ENCODE results near the gene OSBP2.
A peak's percentile ranks its signal among the peaks of the same experiment; 100 is the strongest.

Gene OSBP2

GRCh38 chr22:30934053-30934452 is 239.4 kb downstream of the OSBP2 start:
- no peak overlapping the region for H3K9ac ChIP-seq (ENCODE audit: low read depth, low read length)
- H3K4me1 ChIP-seq (ENCODE audit: insufficient read depth, low read length): no peaks in the 10 kb centered on the region
- no peak overlapping the region for H3K27ac ChIP-seq (ENCODE audit: low read depth, low read length)
- no peaks in the 10 kb centered on the region for H3K27me3 ChIP-seq (ENCODE audit: insufficient read depth, low read length)
- WGBS: 96% methylated on average over 8 of the region's 8 CpGs
- H3K36me3 ChIP-seq (ENCODE audit: insufficient read depth, low read length): peaks cover 96% of the 10 kb centered on the region
- no peak overlapping the region for H3K4me3 ChIP-seq (ENCODE audit: low read length)
- H3K9me3 ChIP-seq (ENCODE audit: insufficient read depth, low read depth, low read length): no peaks in the 10 kb centered on the region

- no peak overlapping the region for H3K9ac ChIP-seq (ENCODE audit: low read depth, low read length)
- no peaks in the 10 kb centered on the region for H3K27me3 ChIP-seq (ENCODE audit: insufficient read depth, low read length)
- H3K9me3 ChIP-seq (ENCODE audit: insufficient read depth, low read depth, low read length): no peaks in the 10 kb centered on the region
- no peak overlapping the region for H3K27ac ChIP-seq (ENCODE audit: low read depth, low read length)
- H3K36me3 ChIP-seq (ENCODE audit: insufficient read depth, low read length): peaks cover 98% of the 10 kb centered on the region
- no peak overlapping the region for H3K4me3 ChIP-seq (ENCODE audit: low read length)
- 95% methylated on average over 7 of the region's 7 CpGs for WGBS
- H3K4me1 ChIP-seq (ENCODE audit: insufficient read depth, low read length): no peaks in the 10 kb centered on the region
These were observed 246.2 kb downstream of the OSBP2 start for GRCh38 chr22:30940685-30941362.

- H3K27ac ChIP-seq (ENCODE audit: low read depth, low read length): no peak overlapping the region
- no peaks in the 10 kb centered on the region for H3K9me3 ChIP-seq (ENCODE audit: insufficient read depth, low read depth, low read length)
- peaks cover 98% of the 10 kb centered on the region for H3K36me3 ChIP-seq (ENCODE audit: insufficient read depth, low read length)
- H3K9ac ChIP-seq (ENCODE audit: low read depth, low read length): no peak overlapping the region
- WGBS: 94% methylated on average over 11 of the region's 11 CpGs
- no peak overlapping the region for H3K4me3 ChIP-seq (ENCODE audit: low read length)
- no peaks in the 10 kb centered on the region for H3K4me1 ChIP-seq (ENCODE audit: insufficient read depth, low read length)
- H3K27me3 ChIP-seq (ENCODE audit: insufficient read depth, low read length): no peaks in the 10 kb centered on the region
These were observed 246.7 kb downstream of the OSBP2 start for GRCh38 chr22:30941363-30941740.

GRCh38 chr22:30943368-30943767 is 248.7 kb downstream of the OSBP2 start:
- H3K27ac ChIP-seq (ENCODE audit: low read depth, low read length): no peak overlapping the region
- no peak overlapping the region for H3K9ac ChIP-seq (ENCODE audit: low read depth, low read length)
- peaks cover 96% of the 10 kb centered on the region for H3K36me3 ChIP-seq (ENCODE audit: insufficient read depth, low read length)
- H3K4me1 ChIP-seq (ENCODE audit: insufficient read depth, low read length): no peaks in the 10 kb centered on the region
- H3K4me3 ChIP-seq (ENCODE audit: low read length): no peak overlapping the region
- H3K9me3 ChIP-seq (ENCODE audit: insufficient read depth, low read depth, low read length): no peaks in the 10 kb centered on the region
- WGBS: 98% methylated on average over 3 of the region's 3 CpGs
- H3K27me3 ChIP-seq (ENCODE audit: insufficient read depth, low read length): no peaks in the 10 kb centered on the region

- no peak overlapping the region for H3K4me3 ChIP-seq (ENCODE audit: low read length)
- no peaks in the 10 kb centered on the region for H3K9me3 ChIP-seq (ENCODE audit: insufficient read depth, low read depth, low read length)
- H3K4me1 ChIP-seq (ENCODE audit: insufficient read depth, low read length): no peaks in the 10 kb centered on the region
- no peak overlapping the region for H3K9ac ChIP-seq (ENCODE audit: low read depth, low read length)
- H3K36me3 ChIP-seq (ENCODE audit: insufficient read depth, low read length): peaks cover 97% of the 10 kb centered on the region
- 93% methylated on average over 4 of the region's 4 CpGs for WGBS
- H3K27ac ChIP-seq (ENCODE audit: low read depth, low read length): no peak overlapping the region
- no peaks in the 10 kb centered on the region for H3K27me3 ChIP-seq (ENCODE audit: insufficient read depth, low read length)
These were observed 250.3 kb downstream of the OSBP2 start for GRCh38 chr22:30944986-30945385.

GRCh38 chr22:30945653-30946052 is 251.0 kb downstream of the OSBP2 start:
- Histone ChIP-seq H3K27ac (ENCODE audit: low read depth, low read length) (no peak overlapping the region), H3K4me1 (ENCODE audit: insufficient read depth, low read length) (no peaks in the 10 kb centered on the region), H3K9ac (ENCODE audit: low read depth, low read length) (no peak overlapping the region), H3K27me3 (ENCODE audit: insufficient read depth, low read length) (no peaks in the 10 kb centered on the region), H3K4me3 (ENCODE audit: low read length) (no peak overlapping the region), H3K9me3 (ENCODE audit: insufficient read depth, low read depth, low read length) (no peaks in the 10 kb centered on the region), H3K36me3 (ENCODE audit: insufficient read depth, low read length) (peaks cover 97% of the 10 kb centered on the region)
- WGBS: 87% methylated on average over 2 of the region's 2 CpGs

- Histone ChIP-seq H3K4me3 (ENCODE audit: low read length) (no peak overlapping the region), H3K36me3 (ENCODE audit: insufficient read depth, low read length) (peaks cover 97% of the 10 kb centered on the region), H3K27me3 (ENCODE audit: insufficient read depth, low read length) (no peaks in the 10 kb centered on the region), H3K27ac (ENCODE audit: low read depth, low read length) (no peak overlapping the region), H3K4me1 (ENCODE audit: insufficient read depth, low read length) (no peaks in the 10 kb centered on the region), H3K9me3 (ENCODE audit: insufficient read depth, low read depth, low read length) (no peaks in the 10 kb centered on the region), H3K9ac (ENCODE audit: low read depth, low read length) (0 out of 2 replicates have a peak overlapping the region, but pooled peaks have one; percentile 12)
- 88% methylated on average over 7 of the region's 7 CpGs for WGBS
These were observed 251.7 kb downstream of the OSBP2 start for GRCh38 chr22:30946354-30946753.

GRCh38 chr22:30947173-30947815 is 252.6 kb downstream of the OSBP2 start:
- Histone ChIP-seq H3K9me3 (ENCODE audit: insufficient read depth, low read depth, low read length) (no peaks in the 10 kb centered on the region), H3K27me3 (ENCODE audit: insufficient read depth, low read length) (no peaks in the 10 kb centered on the region), H3K36me3 (ENCODE audit: insufficient read depth, low read length) (peaks cover 97% of the 10 kb centered on the region), H3K9ac (ENCODE audit: low read depth, low read length) (no peak overlapping the region), H3K4me1 (ENCODE audit: insufficient read depth, low read length) (no peaks in the 10 kb centered on the region), H3K27ac (ENCODE audit: low read depth, low read length) (no peak overlapping the region), H3K4me3 (ENCODE audit: low read length) (no peak overlapping the region)
- 86% methylated on average over 5 of the region's 5 CpGs for WGBS

GRCh38 chr22:30947816-30948454 is 253.3 kb downstream of the OSBP2 start:
- Histone ChIP-seq H3K27ac (ENCODE audit: low read depth, low read length) (no peak overlapping the region), H3K9me3 (ENCODE audit: insufficient read depth, low read depth, low read length) (no peaks in the 10 kb centered on the region), H3K36me3 (ENCODE audit: insufficient read depth, low read length) (peaks cover 98% of the 10 kb centered on the region), H3K4me1 (ENCODE audit: insufficient read depth, low read length) (no peaks in the 10 kb centered on the region), H3K4me3 (ENCODE audit: low read length) (no peak overlapping the region), H3K27me3 (ENCODE audit: insufficient read depth, low read length) (no peaks in the 10 kb centered on the region), H3K9ac (ENCODE audit: low read depth, low read length) (no peak overlapping the region)
- 80% methylated on average over 2 of the region's 2 CpGs for WGBS

- Histone ChIP-seq H3K36me3 (ENCODE audit: insufficient read depth, low read length) (peaks cover 98% of the 10 kb centered on the region), H3K27me3 (ENCODE audit: insufficient read depth, low read length) (no peaks in the 10 kb centered on the region)
These were observed 254.3 kb downstream of the OSBP2 start for GRCh38 chr22:30948930-30949342.

GRCh38 chr22:30949934-30950660 is 255.4 kb downstream of the OSBP2 start:
- Histone ChIP-seq H3K4me1 (ENCODE audit: insufficient read depth, low read length) (no peaks in the 10 kb centered on the region), H3K36me3 (ENCODE audit: insufficient read depth, low read length) (peaks cover 96% of the 10 kb centered on the region), H3K9me3 (ENCODE audit: insufficient read depth, low read depth, low read length) (no peaks in the 10 kb centered on the region), H3K4me3 (ENCODE audit: low read length) (no peak overlapping the region), H3K27me3 (ENCODE audit: insufficient read depth, low read length) (no peaks in the 10 kb centered on the region), H3K9ac (ENCODE audit: low read depth, low read length) (no peak overlapping the region), H3K27ac (ENCODE audit: low read depth, low read length) (no peak overlapping the region)
- 91% methylated on average over 7 of the region's 7 CpGs for WGBS

More at GRCh38 chr22:30948930-30949342, 254.3 kb downstream of the OSBP2 start:
- no peaks in the 10 kb centered on the region for H3K4me1 ChIP-seq (ENCODE audit: insufficient read depth, low read length)
- no peaks in the 10 kb centered on the region for H3K9me3 ChIP-seq (ENCODE audit: insufficient read depth, low read depth, low read length)
- WGBS: 85% methylated on average over 3 of the region's 3 CpGs
- no peak overlapping the region for H3K9ac ChIP-seq (ENCODE audit: low read depth, low read length)
- no peak overlapping the region for H3K4me3 ChIP-seq (ENCODE audit: low read length)
- H3K27ac ChIP-seq (ENCODE audit: low read depth, low read length): no peak overlapping the region

All from HUES64 (cell line).